WTC11 (cell line): ENCODE data around the gene RAB3A. TPM values are rescaled to one million over a fixed set of nuclear protein-coding genes. Genes with fewer than 3 reads are reported as not detected.

Experiments used
- ATAC-seq: fragments of 200-7000 bp; cut with Tn5 transposase; 2 replicates; pipeline ENCODE4 v1.10.0; 2021; ENCODE audit warnings: mild to moderate bottlenecking, moderate library complexity
- CTCF ChIA-PET: fragments of 300-600 bp; sonication (Branson Sonifier 250); formaldehyde crosslinking; loops from one replicate; lab custom pipeline; 2021; ENCODE audit warnings: antibody characterized with exemption; lab: Charles Lee
- POLR2A ChIA-PET: fragments of 350-600 bp; sonication (Branson Sonifier 250); formaldehyde crosslinking; loops from one replicate; lab custom pipeline; 2021; ENCODE audit warnings: antibody characterized with exemption; lab: Charles Lee
- DNase-seq: peaks from one replicate; pipeline ENCODE4 v3.0.0; 2021; ENCODE audit warnings: low spot score
- H3K27ac Mint-ChIP-seq: 2 replicates; pipeline ENCODE4 v1.8.0; 2021; ENCODE audit warnings: mixed read lengths
- H3K27me3 Mint-ChIP-seq: 2 replicates; pipeline ENCODE4 v1.8.0; 2021; ENCODE audit warnings: low read depth, mild to moderate bottlenecking, moderate library complexity, mixed read lengths
- H3K36me3 Mint-ChIP-seq: 2 replicates; pipeline ENCODE4 v1.8.0; 2021; ENCODE audit warnings: mixed read lengths
- H3K4me1 Mint-ChIP-seq: 2 replicates; pipeline ENCODE4 v1.8.0; 2022; ENCODE audit warnings: mixed read lengths
- H3K4me3 Mint-ChIP-seq: 2 replicates; pipeline ENCODE4 v1.8.0; 2021; ENCODE audit warnings: mild to moderate bottlenecking, moderate library complexity, mixed read lengths
- H3K9me3 Mint-ChIP-seq: 2 replicates; pipeline ENCODE4 v1.8.0; 2021; ENCODE audit warnings: mixed read lengths
- EMX1 ChIP-seq: fragments of 250-450 bp; sonication (Bioruptor Pico); IDR thresholded peaks from 2 replicates; pipeline ENCODE4 v1.8.0; 2021; ENCODE audit warnings: mild to moderate bottlenecking
- ESRRA ChIP-seq: sonication (generic); formaldehyde crosslinking; IDR thresholded peaks from 2 replicates; pipeline ENCODE4 v1.8.1; 2022; ENCODE audit warnings: mild to moderate bottlenecking, missing genetic modification reagents, borderline replicate concordance
- GRHL2 ChIP-seq: fragments of 250-450 bp; sonication (Bioruptor Pico); IDR thresholded peaks from 2 replicates; pipeline ENCODE4 v1.8.0; 2022; ENCODE audit warnings: mild to moderate bottlenecking, moderate library complexity; ENCODE audit not compliant: insufficient replicate concordance, severe bottlenecking
- JUN ChIP-seq: sonication (generic); formaldehyde crosslinking; IDR thresholded peaks from 2 replicates; pipeline ENCODE4 v1.8.0; 2023; ENCODE audit warnings: mild to moderate bottlenecking, missing genetic modification reagents
- KAT7 ChIP-seq: sonication (generic); formaldehyde crosslinking; IDR thresholded peaks from 2 replicates; pipeline ENCODE4 v1.8.1; 2023; ENCODE audit warnings: missing genetic modification reagents, mild to moderate bottlenecking, borderline replicate concordance
- MLX ChIP-seq: sonication (generic); formaldehyde crosslinking; IDR thresholded peaks from 2 replicates; pipeline ENCODE4 v1.8.1; 2023; ENCODE audit warnings: mild to moderate bottlenecking, missing genetic modification reagents, moderate library complexity
- MYBL2 ChIP-seq: sonication (generic); formaldehyde crosslinking; IDR thresholded peaks from 2 replicates; pipeline ENCODE4 v1.8.1; 2023; ENCODE audit warnings: mild to moderate bottlenecking, moderate library complexity, missing genetic modification reagents
- NR1H2 ChIP-seq: sonication (generic); formaldehyde crosslinking; IDR thresholded peaks from 2 replicates; pipeline ENCODE4 v1.9.0; 2021; ENCODE audit warnings: mild to moderate bottlenecking, moderate library complexity, missing genetic modification reagents
- NR2C2 ChIP-seq: sonication (generic); formaldehyde crosslinking; IDR thresholded peaks from 2 replicates; pipeline ENCODE4 v1.8.0; 2022; ENCODE audit warnings: mild to moderate bottlenecking, missing genetic modification reagents
- NR3C1 ChIP-seq: sonication (generic); formaldehyde crosslinking; conservative IDR thresholded peaks from 2 replicates; pipeline ENCODE4 v1.8.1; 2023; ENCODE audit warnings: low read depth, mild to moderate bottlenecking, missing genetic modification reagents
- SOX15 ChIP-seq: fragments of 250-450 bp; sonication (Bioruptor Pico); IDR thresholded peaks from 2 replicates; pipeline ENCODE4 v1.9.0; 2021; ENCODE audit warnings: mild to moderate bottlenecking
- SP1 ChIP-seq: sonication (generic); formaldehyde crosslinking; conservative IDR thresholded peaks from 2 replicates; pipeline ENCODE4 v1.8.1; 2022; ENCODE audit warnings: missing genetic modification reagents
- STAT6 ChIP-seq: sonication (generic); formaldehyde crosslinking; conservative IDR thresholded peaks from 2 replicates; pipeline ENCODE4 v1.8.1; 2023; ENCODE audit warnings: mild to moderate bottlenecking, low read depth, missing genetic modification reagents, moderate library complexity
- USF1 ChIP-seq: sonication (generic); formaldehyde crosslinking; IDR thresholded peaks from 2 replicates; pipeline ENCODE4 v1.8.0; 2022; ENCODE audit warnings: mild to moderate bottlenecking, missing genetic modification reagents
- ZBTB43 ChIP-seq: sonication (generic); formaldehyde crosslinking; IDR thresholded peaks from 2 replicates; pipeline ENCODE4 v1.8.1; 2023; ENCODE audit warnings: mild to moderate bottlenecking, missing genetic modification reagents
- ZNF121 ChIP-seq: sonication (generic); formaldehyde crosslinking; IDR thresholded peaks from 2 replicates; pipeline ENCODE4 v1.8.0; 2023; ENCODE audit warnings: missing genetic modification reagents
- ZNF219 ChIP-seq: sonication (generic); formaldehyde crosslinking; IDR thresholded peaks from 2 replicates; pipeline ENCODE4 v1.8.0; 2023; ENCODE audit warnings: missing genetic modification reagents, mild to moderate bottlenecking, borderline replicate concordance
- ZNF263 ChIP-seq: sonication (generic); formaldehyde crosslinking; IDR thresholded peaks from 2 replicates; pipeline ENCODE4 v1.8.1; 2022; ENCODE audit warnings: low read depth, mild to moderate bottlenecking, moderate library complexity, missing genetic modification reagents
- ZNF416 ChIP-seq: fragments of 250-450 bp; sonication (Bioruptor Pico); IDR thresholded peaks from 2 replicates; pipeline ENCODE4 v1.9.0; 2021; ENCODE audit warnings: mild to moderate bottlenecking, inconsistent platforms
- ZNF423 ChIP-seq: fragments of 250-450 bp; sonication (Bioruptor Pico); IDR thresholded peaks from 2 replicates; pipeline ENCODE4 v2.1.2; 2022; ENCODE audit warnings: mild to moderate bottlenecking, moderate library complexity
- ZNF671 ChIP-seq: fragments of 250-450 bp; sonication (Bioruptor Pico); IDR thresholded peaks from 2 replicates; pipeline ENCODE4 v1.8.0; 2021; ENCODE audit warnings: mild to moderate bottlenecking
- ZSCAN18 ChIP-seq: fragments of 250-450 bp; sonication (Bioruptor Pico); IDR thresholded peaks from 2 replicates; pipeline ENCODE4 v2.1.2; 2022; ENCODE audit warnings: mild to moderate bottlenecking, moderate library complexity
- total RNA-seq: library from RNA; stranded (reverse); gene quantifications from 3 replicates; pipeline ENCODE4 v1.2.3, GENCODE V29; 2021

Gene RAB3A
- total RNA-seq, 1 experiment from 2014 or later, result 12.2 TPM

GRCh38 chr19:18221815-18222725, 18.2 kb upstream of the RAB3A start:
- POLR2A ChIA-PET, result no interaction called here
- Mint-ChIP-seq H3K27me3 (peaks cover 35% of the 10 kb centered on the region), H3K36me3 (no peaks in the 10 kb centered on the region), H3K9me3 (no peaks in the 10 kb centered on the region), H3K4me1 (peaks cover 30% of the 10 kb centered on the region), H3K4me3 (peak overlapping the region; percentile 52), H3K27ac (no peak overlapping the region; the same call in 1 of the 2 replicates)
- no peak for TF ChIP-seq ZNF219 (CRISPR knock-in tag)
- no peak for TF ChIP-seq MYBL2 (CRISPR knock-in tag)
- TF ChIP-seq STAT6 (CRISPR knock-in tag), result no peak
- no peak for TF ChIP-seq ZNF416 (CRISPR knock-in tag)
- TF ChIP-seq EMX1 (CRISPR knock-in tag), result no peak
- no peak for TF ChIP-seq ZBTB43 (CRISPR knock-in tag)
- no peak for TF ChIP-seq ZNF423 (CRISPR knock-in tag)
- TF ChIP-seq SOX15 (CRISPR knock-in tag), result no peak
- TF ChIP-seq ZSCAN18 (CRISPR knock-in tag), result no peak
- TF ChIP-seq KAT7 (CRISPR knock-in tag), result no peak
- no peak for TF ChIP-seq MLX (CRISPR knock-in tag)
- no peak for TF ChIP-seq JUN (CRISPR knock-in tag)
- no peak for TF ChIP-seq NR1H2 (CRISPR knock-in tag)
- no peak for TF ChIP-seq ZNF671 (CRISPR knock-in tag)
- no peak for TF ChIP-seq NR3C1 (CRISPR knock-in tag)
- no peak for TF ChIP-seq USF1 (CRISPR knock-in tag)
- CTCF ChIA-PET, result interaction anchor here (0.6 to 3.6 kb wide), 15 partner anchors 10 to 1062 kb away, joined by 3 to 50 read pairs (median 4); partner anchors contain the start of genes LSM4, RAB3A and SSBP4
- DNase-seq, result no peak
- no peak for ATAC-seq

- no peaks in the 10 kb centered on the region for H3K36me3 Mint-ChIP-seq
- TF ChIP-seq ESRRA, result no peak
- peak; percentile 49 for TF ChIP-seq SP1 (CRISPR knock-in tag)
- TF ChIP-seq NR1H2 (CRISPR knock-in tag), result no peak
- TF ChIP-seq GRHL2 (CRISPR knock-in tag), result no peak
- TF ChIP-seq ZNF263 (CRISPR knock-in tag), result no peak
- TF ChIP-seq EMX1 (CRISPR knock-in tag), result no peak
- TF ChIP-seq NR2C2 (CRISPR knock-in tag), result no peak
- TF ChIP-seq MYBL2 (CRISPR knock-in tag), result no peak
- no peak for TF ChIP-seq ZNF121 (CRISPR knock-in tag)
- TF ChIP-seq, all 79 proteins: peak for 1
- Mint-ChIP-seq H3K4me3 (peak overlapping the region; percentile 70), H3K4me1 (peaks cover 28% of the 10 kb centered on the region), H3K27ac (peak overlapping the region; percentile 88), H3K27me3 (peaks cover 24% of the 10 kb centered on the region), H3K9me3 (no peaks in the 10 kb centered on the region)
- CTCF ChIA-PET, result interaction anchor here (0.6 to 3.6 kb wide), 20 partner anchors 11 to 198 kb away, joined by 3 to 50 read pairs (median 5); partner anchors contain the start of genes JUND, LSM4, RAB3A and SSBP4
- POLR2A ChIA-PET, result interaction anchor here (0.7 to 1.5 kb wide), 3 partner anchors 10 to 16 kb away, joined by 4 to 8 read pairs (median 5); partner anchors contain the start of gene RAB3A
- ATAC-seq (peak; percentile 18), DNase-seq (peak; percentile 93)
Observed at GRCh38 chr19:18220632-18221275, 16.9 kb upstream of the RAB3A start.
